Loucy (cell line): ENCODE data around the gene FYN.
A peak's percentile ranks its signal among the peaks of the same experiment; 100 is the strongest.

ENCODE experiments used
- H2AFZ ChIP-seq: fragments of 200-600 bp; sonication (generic); 2 replicates; pipeline ENCODE4 v1.6.0; 2016; ENCODE audit warnings: antibody characterized with exemption, mild to moderate bottlenecking, low read length, moderate library complexity
- H3F3A ChIP-seq: fragments of 200-600 bp; 2 replicates; pipeline ENCODE4 v1.6.0; 2016; ENCODE audit warnings: antibody characterized with exemption, low read depth, mild to moderate bottlenecking
- H3K27me3 ChIP-seq: fragments of 200-600 bp; sonication (generic); 2 replicates; pipeline ENCODE4 v1.6.1; 2014; ENCODE audit warnings: low read length, mild to moderate bottlenecking; ENCODE audit not compliant: insufficient read depth, poor library complexity, severe bottlenecking
- H3K36me3 ChIP-seq: fragments of 200-600 bp; sonication (generic); 2 replicates; pipeline ENCODE4 v1.6.1; 2016; ENCODE audit warnings: low read length; ENCODE audit not compliant: insufficient read depth
- H3K4me1 ChIP-seq: fragments of 200-600 bp; sonication (generic); 2 replicates; pipeline ENCODE4 v1.5.1; 2014; ENCODE audit warnings: low read length, mild to moderate bottlenecking; ENCODE audit not compliant: insufficient read depth, poor library complexity, severe bottlenecking
- H3K4me2 ChIP-seq: fragments of 200-600 bp; sonication (generic); 2 replicates; pipeline ENCODE4 v1.6.0; 2014; ENCODE audit warnings: antibody characterized with exemption, low read length, low read depth, mild to moderate bottlenecking; ENCODE audit not compliant: poor library complexity, severe bottlenecking
- H3K4me3 ChIP-seq: fragments of 200-600 bp; sonication (generic); 2 replicates; pipeline ENCODE4 v1.5.1; 2014; ENCODE audit warnings: low read length, mild to moderate bottlenecking, mixed read lengths; ENCODE audit not compliant: poor library complexity, severe bottlenecking
- H3K79me2 ChIP-seq: fragments of 200-600 bp; sonication (generic); 2 replicates; pipeline ENCODE4 v1.6.1; 2014; ENCODE audit warnings: low read length; ENCODE audit not compliant: insufficient read depth
- H3K9ac ChIP-seq: fragments of 200-600 bp; sonication (generic); 2 replicates; pipeline ENCODE4 v1.6.0; 2014; ENCODE audit warnings: mild to moderate bottlenecking, low read depth, low read length, moderate library complexity; ENCODE audit not compliant: poor library complexity, severe bottlenecking
- H3K9me2 ChIP-seq: fragments of 200-600 bp; sonication (generic); replicated peaks from 2 replicates; pipeline ENCODE4 v1.6.1; 2016; ENCODE audit warnings: low read depth, low read length, mixed read lengths
- H3K9me3 ChIP-seq: fragments of 200-600 bp; sonication (generic); 2 replicates; pipeline ENCODE4 v1.6.1; 2014; ENCODE audit warnings: mild to moderate bottlenecking, antibody characterized with exemption, low read length, low read depth; ENCODE audit not compliant: insufficient read depth
- H4K20me1 ChIP-seq: fragments of 200-600 bp; sonication (generic); 2 replicates; pipeline ENCODE4 v1.6.0; 2014; ENCODE audit warnings: antibody characterized with exemption, low read length, mild to moderate bottlenecking; ENCODE audit not compliant: insufficient read depth, poor library complexity, severe bottlenecking
- EZH2phosphoT487 ChIP-seq: fragments of 200-600 bp; IDR thresholded peaks from 2 replicates; pipeline ENCODE4 v1.6.1; 2018; ENCODE audit warnings: antibody characterized with exemption, mild to moderate bottlenecking, moderate library complexity, borderline replicate concordance
- TF ChIP-seq, protein P1 (sequence below): fragments of 200-600 bp; sonication (generic); conservative IDR thresholded peaks from 2 replicates; pipeline ENCODE4 v1.5.1; 2014; ENCODE audit warnings: mild to moderate bottlenecking, antibody characterized with exemption, low read length

The FYN gene

DNA sequence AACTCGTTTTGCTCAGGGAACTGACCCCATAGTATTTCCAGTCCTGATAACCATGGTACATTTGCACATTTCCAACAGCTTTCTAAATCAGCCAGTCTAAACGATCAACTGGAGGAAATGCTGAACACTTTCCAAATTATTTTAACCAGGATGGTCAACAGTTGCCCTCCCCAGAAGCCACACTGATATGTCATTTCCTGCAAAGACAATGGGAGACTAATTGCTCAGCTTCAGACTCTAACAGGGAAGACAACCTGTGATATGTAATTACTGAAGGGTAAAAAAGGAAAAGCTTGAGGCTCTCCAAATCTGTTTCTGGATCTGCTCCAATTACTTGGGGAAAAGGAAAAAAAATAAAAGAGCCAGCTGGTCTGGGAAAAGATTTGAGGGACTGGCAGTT, 88.8 kb downstream of the FYN start:
- H3K4me3 ChIP-seq = no peak overlapping the region
- no peaks in the 10 kb centered on the region for H3K9me3 ChIP-seq
- H3K9ac ChIP-seq = no peak overlapping the region
- peak overlapping the region; percentile 38 for H3K4me2 ChIP-seq
- H3K4me1 ChIP-seq = peaks cover 50% of the 10 kb centered on the region
- H3K36me3 ChIP-seq = peaks cover 5% of the 10 kb centered on the region; the same call in 1 of the 2 replicates
- TF ChIP-seq, protein P1, sequence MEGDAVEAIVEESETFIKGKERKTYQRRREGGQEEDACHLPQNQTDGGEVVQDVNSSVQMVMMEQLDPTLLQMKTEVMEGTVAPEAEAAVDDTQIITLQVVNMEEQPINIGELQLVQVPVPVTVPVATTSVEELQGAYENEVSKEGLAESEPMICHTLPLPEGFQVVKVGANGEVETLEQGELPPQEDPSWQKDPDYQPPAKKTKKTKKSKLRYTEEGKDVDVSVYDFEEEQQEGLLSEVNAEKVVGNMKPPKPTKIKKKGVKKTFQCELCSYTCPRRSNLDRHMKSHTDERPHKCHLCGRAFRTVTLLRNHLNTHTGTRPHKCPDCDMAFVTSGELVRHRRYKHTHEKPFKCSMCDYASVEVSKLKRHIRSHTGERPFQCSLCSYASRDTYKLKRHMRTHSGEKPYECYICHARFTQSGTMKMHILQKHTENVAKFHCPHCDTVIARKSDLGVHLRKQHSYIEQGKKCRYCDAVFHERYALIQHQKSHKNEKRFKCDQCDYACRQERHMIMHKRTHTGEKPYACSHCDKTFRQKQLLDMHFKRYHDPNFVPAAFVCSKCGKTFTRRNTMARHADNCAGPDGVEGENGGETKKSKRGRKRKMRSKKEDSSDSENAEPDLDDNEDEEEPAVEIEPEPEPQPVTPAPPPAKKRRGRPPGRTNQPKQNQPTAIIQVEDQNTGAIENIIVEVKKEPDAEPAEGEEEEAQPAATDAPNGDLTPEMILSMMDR = no peak
- no peak for TF ChIP-seq EZH2phosphoT487
- H3K9me2 ChIP-seq = no peaks in the 10 kb centered on the region
- H2AFZ ChIP-seq = no peak overlapping the region
- peaks cover 77% of the 10 kb centered on the region for H3K79me2 ChIP-seq
- no peaks in the 10 kb centered on the region for H4K20me1 ChIP-seq
- H3K27me3 ChIP-seq = no peaks in the 10 kb centered on the region
- no peaks in the 10 kb centered on the region for H3F3A ChIP-seq

DNA sequence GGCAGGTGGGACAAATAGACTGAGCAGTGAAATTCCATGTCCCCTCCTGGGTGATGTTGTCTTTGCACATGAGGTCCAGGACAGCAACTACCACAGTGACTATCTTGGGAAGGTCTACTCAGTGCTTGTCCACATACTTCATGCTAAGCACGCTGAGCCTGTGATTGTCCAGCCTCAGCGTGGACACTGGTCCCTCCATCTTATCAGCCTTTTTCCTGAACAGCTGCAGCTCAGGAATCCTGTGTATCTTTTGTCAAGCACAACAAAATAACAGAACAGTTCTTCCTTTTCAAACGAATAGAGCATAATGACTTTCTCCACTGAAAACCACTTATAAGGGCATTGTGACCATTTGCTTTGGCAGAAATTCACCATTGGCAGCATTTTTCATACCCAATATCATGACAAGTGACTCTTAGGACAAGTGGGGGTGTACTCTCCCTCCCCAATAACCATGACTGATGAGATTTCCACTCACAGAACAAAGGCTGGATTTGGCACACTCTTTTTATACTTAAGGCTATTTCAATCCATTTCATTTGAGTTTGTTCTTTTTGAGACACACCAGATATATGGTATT, 90.3 kb downstream of the FYN start:
- Histone ChIP-seq H3K27me3 (no peaks in the 10 kb centered on the region), H3F3A (no peaks in the 10 kb centered on the region), H3K4me1 (peaks cover 36% of the 10 kb centered on the region), H2AFZ (no peak overlapping the region), H3K9me2 (no peaks in the 10 kb centered on the region), H3K4me3 (no peak overlapping the region), H3K79me2 (peaks cover 76% of the 10 kb centered on the region), H3K36me3 (peaks cover 13% of the 10 kb centered on the region; the same call in 1 of the 2 replicates), H3K4me2 (no peak overlapping the region), H3K9ac (no peak overlapping the region), H3K9me3 (no peaks in the 10 kb centered on the region), H4K20me1 (no peaks in the 10 kb centered on the region)
- TF ChIP-seq EZH2phosphoT487 = no peak
- TF ChIP-seq, protein P1 = no peak

DNA sequence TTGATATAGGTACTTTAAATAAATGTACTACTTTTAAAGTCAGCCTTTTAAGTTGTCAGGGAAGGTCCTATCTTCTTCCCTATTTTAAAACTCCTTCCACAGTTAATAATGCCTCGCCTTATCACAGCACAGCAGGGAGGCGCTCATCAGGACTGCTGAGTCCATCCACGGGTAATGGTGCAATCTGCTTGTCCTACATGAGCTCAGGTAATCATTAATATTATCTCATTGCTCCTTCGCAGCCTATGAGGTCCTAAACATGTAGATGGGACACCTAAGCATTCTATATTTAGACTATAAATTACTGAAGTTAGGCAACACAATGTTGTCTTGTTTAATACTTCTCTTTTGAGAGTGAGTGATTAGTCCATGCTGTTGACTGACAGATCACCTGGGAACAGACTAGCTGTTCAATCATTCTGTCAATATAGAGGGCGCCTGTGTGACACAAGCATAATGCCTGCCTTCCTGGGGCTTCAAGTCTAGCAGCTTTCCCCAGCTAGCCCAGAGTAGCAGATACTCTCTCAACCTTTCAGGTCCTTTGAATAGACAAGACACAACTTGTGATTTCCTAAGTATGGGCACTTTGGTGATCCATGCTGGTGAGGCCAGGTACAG, 91.0 kb downstream of the FYN start:
- Histone ChIP-seq H3F3A (no peaks in the 10 kb centered on the region), H3K4me1 (peaks cover 39% of the 10 kb centered on the region), H3K79me2 (peaks cover 73% of the 10 kb centered on the region), H3K4me3 (no peak overlapping the region), H3K9me3 (no peaks in the 10 kb centered on the region), H3K9me2 (no peaks in the 10 kb centered on the region), H3K27me3 (no peaks in the 10 kb centered on the region), H3K36me3 (peaks cover 15% of the 10 kb centered on the region; the same call in 1 of the 2 replicates), H3K4me2 (no peak overlapping the region), H2AFZ (no peak overlapping the region), H4K20me1 (no peaks in the 10 kb centered on the region), H3K9ac (no peak overlapping the region)
- no peak for TF ChIP-seq EZH2phosphoT487
- TF ChIP-seq, protein P1 = no peak
